A673 (cell line): ENCODE results near the gene ICAM2.

Source experiments
- CTCF ChIP-seq: fragments of 300-800, 200-600 bp; sonication (generic); conservative IDR thresholded peaks from 2 replicates; pipeline ENCODE4 v1.5.1; 2017; ENCODE audit warnings: low read depth, mild to moderate bottlenecking, antibody characterized with exemption, low read length, moderate library complexity, mixed read lengths
- EZH2 ChIP-seq: fragments of 200-600 bp; sonication (generic); IDR thresholded peaks from 2 replicates; pipeline ENCODE4 v1.6.1; 2017; ENCODE audit warnings: borderline replicate concordance, low read depth, mild to moderate bottlenecking, mixed read lengths, antibody characterized with exemption, low read length; ENCODE audit not compliant: poor library complexity, severe bottlenecking

- TF ChIP-seq CTCF: no peak
- no peak for TF ChIP-seq EZH2
These were observed 60.4 kb downstream of the ICAM2 start for GRCh38 chr17:63960006-63960405.
